SU-DHL-6 (cell line): ENCODE data around the gene STK32C.

ENCODE experiments used
- H2AFZ ChIP-seq: fragments of 200-600 bp; sonication (generic); 2 replicates; pipeline ENCODE4 v1.6.1; 2014; ENCODE audit warnings: low read depth, mild to moderate bottlenecking, moderate library complexity, mixed read lengths, antibody characterized with exemption, low read length; ENCODE audit not compliant: severe bottlenecking
- H3F3A ChIP-seq: fragments of 200-600 bp; shearing (Covaris generic); 2 replicates; pipeline ENCODE4 v1.6.0; 2016; ENCODE audit warnings: antibody characterized with exemption, mild to moderate bottlenecking; ENCODE audit not compliant: insufficient read depth
- H3K27ac ChIP-seq: fragments of 200-600 bp; sonication (generic); 2 replicates; pipeline ENCODE4 v1.5.1; 2016; ENCODE audit warnings: low read depth, mild to moderate bottlenecking, low read length, moderate library complexity, mixed read lengths
- H3K27me3 ChIP-seq: fragments of 200-600 bp; sonication (generic), shearing (Covaris generic); 2 replicates; pipeline ENCODE4 v1.6.0; 2014; ENCODE audit warnings: mild to moderate bottlenecking, low read length
- H3K36me3 ChIP-seq: fragments of 200-600 bp; sonication (generic); 2 replicates; pipeline ENCODE4 v1.6.1; 2014; ENCODE audit warnings: mild to moderate bottlenecking, low read length, mixed read lengths
- H3K4me2 ChIP-seq: fragments of 300-600, 200-600 bp; shearing (Covaris generic), sonication (generic); 2 replicates; pipeline ENCODE4 v1.6.0; 2014; ENCODE audit warnings: low read length, low read depth, mild to moderate bottlenecking; ENCODE audit not compliant: poor library complexity, severe bottlenecking
- H3K4me3 ChIP-seq: fragments of 200-600 bp; sonication (generic); 2 replicates; pipeline ENCODE4 v1.5.1; 2014; ENCODE audit warnings: antibody characterized with exemption, low read length, mild to moderate bottlenecking, mixed read lengths; ENCODE audit not compliant: insufficient read depth, poor library complexity, severe bottlenecking
- H3K79me2 ChIP-seq: fragments of 200-600 bp; sonication (generic); 2 replicates; pipeline ENCODE4 v1.6.1; 2014; ENCODE audit warnings: mild to moderate bottlenecking, low read length, moderate library complexity; ENCODE audit not compliant: insufficient read depth
- H3K9ac ChIP-seq: fragments of 200-600 bp; sonication (generic); 2 replicates; pipeline ENCODE4 v1.7.0; 2014; ENCODE audit warnings: mild to moderate bottlenecking, low read length
- H3K9me2 ChIP-seq: fragments of 200-600 bp; sonication (generic); replicated peaks from 2 replicates; pipeline ENCODE4 v1.6.1; 2014; ENCODE audit warnings: low read length; ENCODE audit not compliant: insufficient read depth
- H3K9me3 ChIP-seq: fragments of 200-600 bp; sonication (generic); 2 replicates; pipeline ENCODE4 v1.6.1; 2014; ENCODE audit warnings: low read length, mixed read lengths; ENCODE audit not compliant: insufficient read depth
- H4K20me1 ChIP-seq: fragments of 200-600 bp; sonication (generic); 2 replicates; pipeline ENCODE4 v1.6.1; 2014; ENCODE audit warnings: low read depth, mild to moderate bottlenecking, antibody characterized with exemption, low read length, moderate library complexity, mixed read lengths
- CTCF ChIP-seq: fragments of 200-600 bp; sonication (generic); IDR thresholded peaks from one replicate; pipeline ENCODE4 v1.5.1; 2017; ENCODE audit warnings: antibody characterized with exemption, mild to moderate bottlenecking, low read length, moderate library complexity; ENCODE audit not compliant: insufficient read depth, poor library complexity, severe bottlenecking
- EZH2phosphoT487 ChIP-seq: fragments of 200-600 bp; sonication (generic), shearing (Covaris generic); conservative IDR thresholded peaks from 2 replicates; pipeline ENCODE4 v1.6.1; 2018; ENCODE audit warnings: mild to moderate bottlenecking, antibody characterized with exemption, low read length, moderate library complexity, mixed read lengths

The STK32C gene

GRCh38 chr10:132236161-132236560, 71.6 kb downstream of the STK32C start:
- Histone ChIP-seq H4K20me1 (no peaks in the 10 kb centered on the region), H3K9me2 (no peaks in the 10 kb centered on the region), H3K36me3 (no peaks in the 10 kb centered on the region), H3K27me3 (no peaks in the 10 kb centered on the region), H3K9me3 (no peaks in the 10 kb centered on the region), H3K9ac (no peak overlapping the region), H3F3A (no peaks in the 10 kb centered on the region), H2AFZ (no peak overlapping the region), H3K79me2 (no peaks in the 10 kb centered on the region), H3K4me3 (no peak overlapping the region), H3K27ac (no peak overlapping the region), H3K4me2 (no peak overlapping the region)
- TF ChIP-seq CTCF (no peak), EZH2phosphoT487 (no peak)

- no peaks in the 10 kb centered on the region for H3K27me3 ChIP-seq
- no peak overlapping the region for H3K4me3 ChIP-seq
- TF ChIP-seq CTCF (no peak), EZH2phosphoT487 (no peak)
- H2AFZ ChIP-seq, result no peak overlapping the region
- no peak overlapping the region for H3K9ac ChIP-seq
- H3K79me2 ChIP-seq, result no peaks in the 10 kb centered on the region
- H3K9me2 ChIP-seq, result no peaks in the 10 kb centered on the region
- no peak overlapping the region for H3K4me2 ChIP-seq
- H3K27ac ChIP-seq, result no peak overlapping the region
- H3K9me3 ChIP-seq, result no peaks in the 10 kb centered on the region
- no peaks in the 10 kb centered on the region for H4K20me1 ChIP-seq
- H3K36me3 ChIP-seq, result no peaks in the 10 kb centered on the region
- H3F3A ChIP-seq, result no peaks in the 10 kb centered on the region
These were observed 72.9 kb downstream of the STK32C start for GRCh38 chr10:132234860-132235259.

- Histone ChIP-seq H3K9me2 (no peaks in the 10 kb centered on the region), H3K36me3 (no peaks in the 10 kb centered on the region), H3F3A (no peaks in the 10 kb centered on the region), H4K20me1 (no peaks in the 10 kb centered on the region), H3K9ac (no peak overlapping the region), H3K9me3 (no peaks in the 10 kb centered on the region), H3K27ac (no peak overlapping the region), H3K27me3 (no peaks in the 10 kb centered on the region), H3K4me2 (no peak overlapping the region), H2AFZ (no peak overlapping the region), H3K79me2 (no peaks in the 10 kb centered on the region), H3K4me3 (no peak overlapping the region)
- TF ChIP-seq CTCF (no peak), EZH2phosphoT487 (no peak)
These were observed 74.2 kb downstream of the STK32C start for GRCh38 chr10:132233501-132234085.

GRCh38 chr10:132232981-132233380, 74.8 kb downstream of the STK32C start:
- no peaks in the 10 kb centered on the region for H4K20me1 ChIP-seq
- H3K27ac ChIP-seq, result no peak overlapping the region
- H3K36me3 ChIP-seq, result no peaks in the 10 kb centered on the region
- no peaks in the 10 kb centered on the region for H3K9me3 ChIP-seq
- H2AFZ ChIP-seq, result no peak overlapping the region
- TF ChIP-seq CTCF, result no peak
- no peak for TF ChIP-seq EZH2phosphoT487
- H3K9ac ChIP-seq, result no peak overlapping the region
- no peaks in the 10 kb centered on the region for H3F3A ChIP-seq
- H3K4me3 ChIP-seq, result no peak overlapping the region
- H3K27me3 ChIP-seq, result no peaks in the 10 kb centered on the region
- no peaks in the 10 kb centered on the region for H3K9me2 ChIP-seq
- no peaks in the 10 kb centered on the region for H3K79me2 ChIP-seq
- no peak overlapping the region for H3K4me2 ChIP-seq
